SH-SY5Y (cell line): ENCODE results near the gene SMARCC1.

Experiments
- GATA2 ChIP-seq: IDR thresholded peaks from 2 replicates; pipeline ENCODE4 v1.6.1; 2011; ENCODE audit warnings: mild to moderate bottlenecking, low read depth, low read length
- GATA3 ChIP-seq: IDR thresholded peaks from 2 replicates; pipeline ENCODE4 v1.6.1; 2011; ENCODE audit warnings: low read depth, mild to moderate bottlenecking, low read length, moderate library complexity

- TF ChIP-seq GATA2 (no peak), GATA3 (no peak)
These were observed 134.1 kb downstream of the SMARCC1 start for GRCh38 chr3:47647550-47647949.
